HEK293 (cell line): ENCODE measurements around the gene MYH11.

Source experiments
- CTCF ChIA-PET: fragments of 350-600 bp; formaldehyde crosslinking; extraction: SDS; loops from one replicate; lab custom pipeline; 2021; ENCODE audit warnings: antibody characterized with exemption; lab: Yijun Ruan, JAX
- POLR2A ChIA-PET: fragments of 300-600 bp; formaldehyde crosslinking; extraction: SDS; loops from one replicate; lab custom pipeline; 2020; ENCODE audit warnings: antibody characterized with exemption, inconsistent platforms; lab: Yijun Ruan, JAX
- H3K27ac ChIP-seq: fragments of 200-500 bp; sonication (Bioruptor generic); 2 replicates; pipeline ENCODE4 v1.5.1; 2014; ENCODE audit warnings: low read depth, low read length, control low read depth, inconsistent platforms; ENCODE audit errors: extremely low read depth
- H3K36me3 ChIP-seq, 2 experiments: fragments of 200-500 bp in 1 of 2; sonication (Bioruptor generic) in 1 of 2; 1 replicate in 1 of 2; 2 replicates in 1 of 2; pipeline ENCODE4 v1.5.1; 2014 to 2017; ENCODE audit warnings: inconsistent platforms in 2 of 2, low read length in 2 of 2; ENCODE audit not compliant: control insufficient read depth in 2 of 2, insufficient read depth in 1 of 2
- H3K4me1 ChIP-seq: fragments of 200-500 bp; sonication (Bioruptor generic); 2 replicates; pipeline ENCODE4 v1.5.1; 2014; ENCODE audit warnings: mild to moderate bottlenecking, low read length, inconsistent platforms; ENCODE audit not compliant: control insufficient read depth, insufficient read depth
- H3K4me3 ChIP-seq: 2 replicates; pipeline ENCODE4 v1.5.1; 2011; ENCODE audit warnings: low read depth, mild to moderate bottlenecking, control low read depth, low read length, moderate library complexity
- H3K9me3 ChIP-seq: fragments of 200-500 bp; sonication (Bioruptor generic); 2 replicates; pipeline ENCODE4 v1.5.1; 2014; ENCODE audit warnings: low read depth, low read length, inconsistent platforms; ENCODE audit not compliant: control insufficient read depth, insufficient read depth
- GLIS1 ChIP-seq: fragments of 450-650 bp; formaldehyde crosslinking; IDR thresholded peaks from 2 replicates; pipeline ENCODE4 v1.5.1; 2016; ENCODE audit warnings: missing biosample characterization, missing genetic modification characterization
- HIC1 ChIP-seq: fragments of 450-650 bp; formaldehyde crosslinking; IDR thresholded peaks from 2 replicates; pipeline ENCODE4 v1.5.1; 2016; ENCODE audit warnings: missing biosample characterization, missing genetic modification characterization
- KLF8 ChIP-seq: fragments of 450-650 bp; formaldehyde crosslinking; IDR thresholded peaks from 2 replicates; pipeline ENCODE4 v1.5.1; 2016; ENCODE audit warnings: missing biosample characterization, missing genetic modification characterization
- REPIN1 ChIP-seq: fragments of 450-650 bp; formaldehyde crosslinking; IDR thresholded peaks from 2 replicates; pipeline ENCODE4 v1.5.1; 2017; ENCODE audit warnings: missing biosample characterization, missing genetic modification characterization, low read depth
- SCRT2 ChIP-seq: fragments of 450-650 bp; formaldehyde crosslinking; IDR thresholded peaks from 2 replicates; pipeline ENCODE4 v1.5.1; 2016; ENCODE audit warnings: missing biosample characterization, missing genetic modification characterization
- SETDB1 ChIP-seq: IDR thresholded peaks from one replicate; pipeline ENCODE4 v1.6.1; 2017; ENCODE audit warnings: mild to moderate bottlenecking, low read length, moderate library complexity, mixed read lengths; ENCODE audit not compliant: insufficient read length
- YY2 ChIP-seq: fragments of 450-650 bp; formaldehyde crosslinking; IDR thresholded peaks from 2 replicates; pipeline ENCODE4 v1.5.1; 2016; ENCODE audit warnings: missing biosample characterization, missing genetic modification characterization
- ZBTB44 ChIP-seq: fragments of 450-650 bp; IDR thresholded peaks from 2 replicates; pipeline ENCODE4 v1.5.1; 2018; ENCODE audit warnings: missing biosample characterization, mild to moderate bottlenecking, missing genetic modification characterization
- ZFP3 ChIP-seq: fragments of 450-650 bp; formaldehyde crosslinking; IDR thresholded peaks from 2 replicates; pipeline ENCODE4 v1.5.1; 2016; ENCODE audit warnings: low read depth, missing biosample characterization, missing genetic modification characterization
- ZNF184 ChIP-seq: fragments of 450-650 bp; IDR thresholded peaks from 2 replicates; pipeline ENCODE4 v1.5.1; 2018; ENCODE audit warnings: missing biosample characterization, mild to moderate bottlenecking, missing genetic modification characterization
- ZNF19 ChIP-seq: fragments of 450-650 bp; formaldehyde crosslinking; IDR thresholded peaks from 2 replicates; pipeline ENCODE4; 2016; ENCODE audit warnings: missing biosample characterization, missing genetic modification characterization, low read depth
- ZNF211 ChIP-seq: fragments of 450-650 bp; formaldehyde crosslinking; IDR thresholded peaks from 2 replicates; pipeline ENCODE4 v1.5.1; 2016; ENCODE audit warnings: low read depth, missing biosample characterization, missing genetic modification characterization
- ZNF221 ChIP-seq: fragments of 450-650 bp; formaldehyde crosslinking; IDR thresholded peaks from 2 replicates; pipeline ENCODE4 v1.5.1; 2017; ENCODE audit warnings: missing biosample characterization, missing genetic modification characterization, borderline replicate concordance
- ZNF324 ChIP-seq: fragments of 450-650 bp; formaldehyde crosslinking; IDR thresholded peaks from 2 replicates; pipeline ENCODE4 v1.5.1; 2016; ENCODE audit warnings: missing biosample characterization, missing genetic modification characterization
- ZNF341 ChIP-seq: fragments of 450-650 bp; formaldehyde crosslinking; IDR thresholded peaks from 2 replicates; pipeline ENCODE4; 2016; ENCODE audit warnings: low read depth, missing biosample characterization, missing genetic modification characterization
- ZNF350 ChIP-seq: fragments of 450-650 bp; formaldehyde crosslinking; IDR thresholded peaks from 2 replicates; pipeline ENCODE4 v1.5.0; 2017; ENCODE audit warnings: missing biosample characterization, mild to moderate bottlenecking, missing genetic modification characterization
- ZNF37A ChIP-seq: fragments of 450-650 bp; IDR thresholded peaks from 2 replicates; pipeline ENCODE4 v1.5.1; 2018; ENCODE audit warnings: missing biosample characterization, missing genetic modification characterization
- ZNF394 ChIP-seq: fragments of 450-650 bp; formaldehyde crosslinking; IDR thresholded peaks from 2 replicates; pipeline ENCODE4 v1.5.1; 2016; ENCODE audit warnings: missing biosample characterization, missing genetic modification characterization, mild to moderate bottlenecking, moderate library complexity, borderline replicate concordance
- ZNF529 ChIP-seq: fragments of 450-650 bp; formaldehyde crosslinking; IDR thresholded peaks from 2 replicates; pipeline ENCODE4 v1.5.1; 2017; ENCODE audit warnings: missing genetic modification characterization, missing biosample characterization; ENCODE audit not compliant: insufficient replicate concordance
- ZNF530 ChIP-seq: fragments of 450-650 bp; formaldehyde crosslinking; IDR thresholded peaks from 2 replicates; pipeline ENCODE4 v1.5.1; 2016; ENCODE audit warnings: low read depth, missing biosample characterization, missing genetic modification characterization
- ZNF555 ChIP-seq: fragments of 450-650 bp; formaldehyde crosslinking; conservative IDR thresholded peaks from 2 replicates; pipeline ENCODE4 v1.5.1; 2017; ENCODE audit warnings: missing biosample characterization, mild to moderate bottlenecking, missing genetic modification characterization, inconsistent platforms
- ZNF580 ChIP-seq: fragments of 450-650 bp; formaldehyde crosslinking; IDR thresholded peaks from 2 replicates; pipeline ENCODE4 v1.5.1; 2016; ENCODE audit warnings: missing biosample characterization, missing genetic modification characterization
- ZNF610 ChIP-seq: fragments of 450-650 bp; formaldehyde crosslinking; IDR thresholded peaks from 2 replicates; pipeline ENCODE4 v1.5.1; 2016; ENCODE audit warnings: missing biosample characterization, missing genetic modification characterization, borderline replicate concordance
- ZNF645 ChIP-seq: fragments of 450-650 bp; formaldehyde crosslinking; IDR thresholded peaks from 2 replicates; pipeline ENCODE4; 2016; ENCODE audit warnings: missing biosample characterization, missing genetic modification characterization
- ZNF677 ChIP-seq: fragments of 450-650 bp; IDR thresholded peaks from 2 replicates; pipeline ENCODE4 v1.5.0; 2018; ENCODE audit warnings: missing biosample characterization, mild to moderate bottlenecking, missing genetic modification characterization, moderate library complexity
- ZNF791 ChIP-seq: fragments of 450-650 bp; formaldehyde crosslinking; IDR thresholded peaks from 2 replicates; pipeline ENCODE4 v1.5.1; 2016; ENCODE audit warnings: missing biosample characterization, missing genetic modification characterization

The MYH11 gene

GRCh38 chr16:15796885-15797284, 59.9 kb downstream of the MYH11 start:
- Histone ChIP-seq H3K4me3 (no peak overlapping the region), H3K4me1 (no peaks in the 10 kb centered on the region), H3K27ac (no peak overlapping the region), H3K36me3 (no peaks in the 10 kb centered on the region), H3K9me3 (no peaks in the 10 kb centered on the region)
- ChIA-PET CTCF (interaction anchor here (1.2 kb wide), 1 partner anchor 9 kb away, joined by 6 read pairs; no protein-coding TSS in a partner anchor), POLR2A (no interaction called here)
- TF ChIP-seq SETDB1 (peak; percentile 72), ZNF211 (tag by site-specific recombination) (no peak)

- H3K4me1 ChIP-seq: no peaks in the 10 kb centered on the region
- H3K9me3 ChIP-seq: no peaks in the 10 kb centered on the region
- ChIA-PET CTCF (no interaction called here), POLR2A (no interaction called here)
- H3K27ac ChIP-seq: no peak overlapping the region
- no peak overlapping the region for H3K4me3 ChIP-seq
- TF ChIP-seq ZNF19 (tag by site-specific recombination): no peak
- TF ChIP-seq ZNF530 (tag by site-specific recombination): no peak
- TF ChIP-seq ZNF394 (tag by site-specific recombination): no peak
- TF ChIP-seq, all 188 proteins: peak for 0
- H3K36me3 ChIP-seq: no peaks in the 10 kb centered on the region
These were observed 61.2 kb downstream of the MYH11 start for GRCh38 chr16:15795615-15796014.

GRCh38 chr16:15792563-15792971, 64.3 kb downstream of the MYH11 start:
- POLR2A ChIA-PET: no interaction called here
- Histone ChIP-seq H3K4me3 (no peak overlapping the region), H3K4me1 (no peaks in the 10 kb centered on the region), H3K9me3 (no peaks in the 10 kb centered on the region), H3K36me3 (no peaks in the 10 kb centered on the region), H3K27ac (no peak overlapping the region)
- CTCF ChIA-PET: interaction anchor here (1.0 to 2.4 kb wide), 2 partner anchors 15 to 17 kb away, joined by 3 to 8 read pairs; no protein-coding TSS in a partner anchor
- TF ChIP-seq ZNF791 (tag by site-specific recombination) (no peak), HIC1 (tag by site-specific recombination) (no peak), ZNF677 (tag by site-specific recombination) (0 out of 2 replicates have a peak, but pooled peaks have one; percentile 45), ZNF184 (tag by site-specific recombination) (peak; percentile 90), ZFP3 (tag by site-specific recombination) (no peak), ZBTB44 (tag by site-specific recombination) (peak; percentile 84; the same call in 1 of the 2 replicates), ZNF645 (tag by site-specific recombination) (no peak), KLF8 (tag by site-specific recombination) (no peak), ZNF529 (tag by site-specific recombination) (no peak), REPIN1 (tag by site-specific recombination) (no peak), ZNF610 (tag by site-specific recombination) (0 out of 2 replicates have a peak, but pooled peaks have one; percentile 19), ZNF341 (tag by site-specific recombination) (no peak), YY2 (no peak), GLIS1 (tag by site-specific recombination) (no peak), ZNF324 (no peak), ZNF221 (tag by site-specific recombination) (no peak), ZNF37A (tag by site-specific recombination) (peak; percentile 78), ZNF555 (tag by site-specific recombination) (no peak), ZNF350 (tag by site-specific recombination) (0 out of 2 replicates have a peak, but pooled peaks have one; percentile 71), SCRT2 (tag by site-specific recombination) (no peak), ZNF580 (tag by site-specific recombination) (0 out of 2 replicates have a peak, but pooled peaks have one; percentile 33)
